ENCODE data around the gene AK1.
"Not testable (repeated sequence)": the region's sequence is repeated elsewhere in the genome, so short reads cannot be mapped to it uniquely, and the experiment has no call there.

Gene AK1

GRCh38 chr9:127883959-127884358, 6.5 kb upstream of the AK1 start:
- DNase-seq: no peak

- DNase-seq: not testable (repeated sequence)
Observed at GRCh38 chr9:127881715-127882114, 4.2 kb upstream of the AK1 start.

GRCh38 chr9:127880143-127880542, 2.7 kb upstream of the AK1 start:
- DNase-seq: no peak

- no peak for DNase-seq
Observed at GRCh38 chr9:127878652-127879390, 1.3 kb upstream of the AK1 start.

- no peak for DNase-seq
Observed at GRCh38 chr9:127878001-127878651, 651 bp upstream of the AK1 start.

GRCh38 chr9:127876764-127877562, 512 bp downstream of the AK1 start:
- no peak for DNase-seq

- no peak for DNase-seq
Observed at GRCh38 chr9:127876026-127876763, 1.3 kb downstream of the AK1 start.

GRCh38 chr9:127875306-127875966, 2.0 kb downstream of the AK1 start:
- no peak for DNase-seq

- no peak for DNase-seq
Observed at GRCh38 chr9:127874301-127875221, 2.9 kb downstream of the AK1 start.

GRCh38 chr9:127873886-127874285, 3.6 kb downstream of the AK1 start:
- no peak for DNase-seq

GRCh38 chr9:127873223-127873691, 4.2 kb downstream of the AK1 start:
- no peak for DNase-seq

GRCh38 chr9:127872369-127873222, 4.9 kb downstream of the AK1 start:
- DNase-seq: no peak

GRCh38 chr9:127871531-127871930, 5.9 kb downstream of the AK1 start:
- DNase-seq: no peak

GRCh38 chr9:127870887-127871286, 6.6 kb downstream of the AK1 start:
- DNase-seq: no peak

GRCh38 chr9:127870153-127870491, 7.4 kb downstream of the AK1 start:
- DNase-seq: not testable (repeated sequence)

GRCh38 chr9:127869310-127870152, 7.9 kb downstream of the AK1 start:
- DNase-seq: peak; percentile 54 to 76 (median 60)

GRCh38 chr9:127868278-127868902, 9.1 kb downstream of the AK1 start:
- DNase-seq: no peak

Data from T-helper 2 cell (primary cell).